ENCODE results near the gene SNRNP25.

The SNRNP25 gene

DNA sequence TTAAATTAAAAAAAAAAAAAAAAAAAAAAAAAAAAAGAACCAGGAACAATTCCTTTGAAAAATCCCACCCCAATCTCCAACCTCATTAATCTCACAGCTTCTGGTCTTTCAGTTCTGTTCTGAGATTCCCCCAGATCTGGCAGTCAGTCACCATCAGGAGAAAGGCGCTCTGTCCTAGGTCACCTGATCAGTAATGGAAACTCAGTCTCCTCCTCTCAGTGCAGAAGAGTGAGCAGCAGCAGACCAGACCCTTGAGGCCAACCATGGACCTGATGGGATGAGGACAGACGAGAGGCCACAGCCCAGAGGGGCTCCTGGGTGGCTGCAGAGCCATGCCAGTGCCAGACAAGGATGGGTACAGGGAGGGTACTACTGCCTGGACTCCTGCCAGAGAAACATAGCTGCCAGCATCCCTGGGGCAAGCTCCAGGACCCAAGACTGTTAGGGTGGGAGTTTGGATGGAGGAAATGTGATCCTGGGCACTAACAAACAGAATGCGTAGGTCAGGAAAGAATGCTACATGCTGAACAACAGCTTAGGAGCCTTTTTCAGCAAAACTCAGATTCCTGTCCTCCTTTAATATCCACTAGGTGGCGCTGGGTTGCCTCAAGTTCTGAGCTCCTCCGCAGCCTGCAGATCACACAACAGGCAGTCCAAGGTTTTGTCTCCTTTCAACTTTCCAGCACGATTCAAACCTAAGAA lies 53.1 kb downstream of the SNRNP25 start:
- TF ChIP-seq, protein P1, sequence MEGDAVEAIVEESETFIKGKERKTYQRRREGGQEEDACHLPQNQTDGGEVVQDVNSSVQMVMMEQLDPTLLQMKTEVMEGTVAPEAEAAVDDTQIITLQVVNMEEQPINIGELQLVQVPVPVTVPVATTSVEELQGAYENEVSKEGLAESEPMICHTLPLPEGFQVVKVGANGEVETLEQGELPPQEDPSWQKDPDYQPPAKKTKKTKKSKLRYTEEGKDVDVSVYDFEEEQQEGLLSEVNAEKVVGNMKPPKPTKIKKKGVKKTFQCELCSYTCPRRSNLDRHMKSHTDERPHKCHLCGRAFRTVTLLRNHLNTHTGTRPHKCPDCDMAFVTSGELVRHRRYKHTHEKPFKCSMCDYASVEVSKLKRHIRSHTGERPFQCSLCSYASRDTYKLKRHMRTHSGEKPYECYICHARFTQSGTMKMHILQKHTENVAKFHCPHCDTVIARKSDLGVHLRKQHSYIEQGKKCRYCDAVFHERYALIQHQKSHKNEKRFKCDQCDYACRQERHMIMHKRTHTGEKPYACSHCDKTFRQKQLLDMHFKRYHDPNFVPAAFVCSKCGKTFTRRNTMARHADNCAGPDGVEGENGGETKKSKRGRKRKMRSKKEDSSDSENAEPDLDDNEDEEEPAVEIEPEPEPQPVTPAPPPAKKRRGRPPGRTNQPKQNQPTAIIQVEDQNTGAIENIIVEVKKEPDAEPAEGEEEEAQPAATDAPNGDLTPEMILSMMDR (IDR thresholded peaks at IDR 0.05; ENCODE audit: low read depth, low read length, missing control alignments), result peak; percentile 85
- peak; percentile 67 for DNase-seq (ENCODE audit: extremely low read depth, low read depth)
- H3K4me3 ChIP-seq (replicated peaks; ENCODE audit: low read depth, low read length), result no peak overlapping the region
